Neural progenitor cell (in vitro differentiated cells): ENCODE results near the gene SYT13. TPM values are rescaled to one million over a fixed set of nuclear protein-coding genes. Genes with fewer than 3 reads are reported as not detected.
"Not testable (repeated sequence)": the region's sequence is repeated elsewhere in the genome, so short reads cannot be mapped to it uniquely, and the experiment has no call there.

ENCODE experiments used
- DNase-seq: peaks from one replicate; pipeline ENCODE4 v3.0.0-alpha.2; 2016; ENCODE audit warnings: low spot score
- H2AFZ ChIP-seq: fragments of 200-600 bp; sonication (generic); replicated peaks from 2 replicates; pipeline ENCODE4 v1.6.1; 2016; ENCODE audit warnings: antibody characterized with exemption
- H3F3A ChIP-seq: fragments of 200-600 bp; sonication (generic); 2 replicates; pipeline ENCODE4 v1.6.1; 2016; ENCODE audit warnings: antibody characterized with exemption, low read depth
- H3K27ac ChIP-seq: fragments of 200-600 bp; sonication (generic); 2 replicates; pipeline ENCODE4 v1.5.1; 2016; ENCODE audit warnings: mild to moderate bottlenecking
- H3K27me3 ChIP-seq: fragments of 200-600 bp; sonication (generic); 2 replicates; pipeline ENCODE4 v1.6.1; 2016; ENCODE audit warnings: mild to moderate bottlenecking, moderate library complexity
- H3K36me3 ChIP-seq: fragments of 200-600 bp; sonication (generic); 2 replicates; pipeline ENCODE4 v1.5.1; 2016
- H3K4me1 ChIP-seq: fragments of 200-600 bp; sonication (generic); 2 replicates; pipeline ENCODE4 v1.6.1; 2016; ENCODE audit warnings: mixed run types
- H3K4me2 ChIP-seq: fragments of 200-600 bp; sonication (generic); 2 replicates; pipeline ENCODE4 v1.6.1; 2016
- H3K4me3 ChIP-seq: fragments of 200-600 bp; sonication (generic); 2 replicates; pipeline ENCODE4 v1.5.1; 2016
- H3K79me2 ChIP-seq: fragments of 200-600 bp; sonication (generic); 2 replicates; pipeline ENCODE4 v1.6.1; 2016; ENCODE audit warnings: low read depth
- H3K9ac ChIP-seq: fragments of 200-600 bp; sonication (generic); 2 replicates; pipeline ENCODE4 v1.6.1; 2016
- H3K9me3 ChIP-seq: fragments of 200-600 bp; sonication (generic); 2 replicates; pipeline ENCODE4 v1.5.1; 2016; ENCODE audit warnings: low read depth
- H4K20me1 ChIP-seq: fragments of 200-600 bp; sonication (generic); 2 replicates; pipeline ENCODE4 v1.6.1; 2016; ENCODE audit warnings: low read depth
- H3K27ac Mint-ChIP-seq: 3 replicates; pipeline ENCODE4 v1.8.0; 2021; ENCODE audit warnings: mixed read lengths
- H3K27me3 Mint-ChIP-seq: 2 replicates; pipeline ENCODE4 v1.8.0; 2022; ENCODE audit warnings: low read depth, mild to moderate bottlenecking, inconsistent platforms, moderate library complexity, mixed read lengths; ENCODE audit not compliant: insufficient read depth
- H3K36me3 Mint-ChIP-seq: 3 replicates; pipeline ENCODE4 v1.8.0; 2021; ENCODE audit warnings: mixed read lengths
- H3K4me1 Mint-ChIP-seq: 3 replicates; pipeline ENCODE4 v1.8.0; 2021; ENCODE audit warnings: mixed read lengths
- H3K4me3 Mint-ChIP-seq: 3 replicates; pipeline ENCODE4 v1.8.0; 2021; ENCODE audit warnings: mild to moderate bottlenecking, moderate library complexity, mixed read lengths
- H3K9me3 Mint-ChIP-seq: 3 replicates; pipeline ENCODE4 v1.8.0; 2020; ENCODE audit warnings: mixed read lengths
- EZH2 ChIP-seq: fragments of 200-600 bp; sonication (generic); IDR thresholded peaks from 2 replicates; pipeline ENCODE4 v1.6.1; 2017; ENCODE audit warnings: antibody characterized with exemption, mild to moderate bottlenecking, moderate library complexity
- EZH2phosphoT487 ChIP-seq: fragments of 200-600 bp; sonication (generic); IDR thresholded peaks from 2 replicates; pipeline ENCODE4 v1.6.1; 2017; ENCODE audit warnings: antibody characterized with exemption
- total RNA-seq: library from RNA; depleted of rRNA; stranded (reverse); fragments of >200 nt; gene quantifications from 2 replicates; pipeline ENCODE4 v1.2.3, GENCODE V29; 2015; ENCODE audit warnings: low replicate concordance
- TF ChIP-seq, protein P1 (sequence below): fragments of 200-600 bp; sonication (generic); IDR thresholded peaks from 2 replicates; pipeline ENCODE4 v1.5.1; 2017; ENCODE audit warnings: antibody characterized with exemption, mild to moderate bottlenecking

Gene SYT13
- total RNA-seq, 1 donor from 2014 or later: 8.6 TPM

- H3K9ac ChIP-seq: no peak overlapping the region
- H4K20me1 ChIP-seq: no peaks in the 10 kb centered on the region
- no peak overlapping the region for H3K4me2 ChIP-seq
- H2AFZ ChIP-seq: no peak overlapping the region
- H3K36me3 ChIP-seq: no peaks in the 10 kb centered on the region
- no peaks in the 10 kb centered on the region for H3K4me1 ChIP-seq
- no peak for DNase-seq
- H3K4me1 Mint-ChIP-seq: no peaks in the 10 kb centered on the region
- no peak overlapping the region for H3K4me3 ChIP-seq
- H3K79me2 ChIP-seq: no peaks in the 10 kb centered on the region
- no peaks in the 10 kb centered on the region for H3K36me3 Mint-ChIP-seq
- H3K27ac Mint-ChIP-seq: peak overlapping the region; percentile 46
- H3K9me3 Mint-ChIP-seq: no peaks in the 10 kb centered on the region
- H3K27me3 ChIP-seq: no peaks in the 10 kb centered on the region
- H3K27me3 Mint-ChIP-seq: peaks cover 2% of the 10 kb centered on the region
- H3K9me3 ChIP-seq: no peaks in the 10 kb centered on the region
- no peak overlapping the region for H3K4me3 Mint-ChIP-seq
- TF ChIP-seq, protein P1, sequence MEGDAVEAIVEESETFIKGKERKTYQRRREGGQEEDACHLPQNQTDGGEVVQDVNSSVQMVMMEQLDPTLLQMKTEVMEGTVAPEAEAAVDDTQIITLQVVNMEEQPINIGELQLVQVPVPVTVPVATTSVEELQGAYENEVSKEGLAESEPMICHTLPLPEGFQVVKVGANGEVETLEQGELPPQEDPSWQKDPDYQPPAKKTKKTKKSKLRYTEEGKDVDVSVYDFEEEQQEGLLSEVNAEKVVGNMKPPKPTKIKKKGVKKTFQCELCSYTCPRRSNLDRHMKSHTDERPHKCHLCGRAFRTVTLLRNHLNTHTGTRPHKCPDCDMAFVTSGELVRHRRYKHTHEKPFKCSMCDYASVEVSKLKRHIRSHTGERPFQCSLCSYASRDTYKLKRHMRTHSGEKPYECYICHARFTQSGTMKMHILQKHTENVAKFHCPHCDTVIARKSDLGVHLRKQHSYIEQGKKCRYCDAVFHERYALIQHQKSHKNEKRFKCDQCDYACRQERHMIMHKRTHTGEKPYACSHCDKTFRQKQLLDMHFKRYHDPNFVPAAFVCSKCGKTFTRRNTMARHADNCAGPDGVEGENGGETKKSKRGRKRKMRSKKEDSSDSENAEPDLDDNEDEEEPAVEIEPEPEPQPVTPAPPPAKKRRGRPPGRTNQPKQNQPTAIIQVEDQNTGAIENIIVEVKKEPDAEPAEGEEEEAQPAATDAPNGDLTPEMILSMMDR: no peak
- TF ChIP-seq EZH2: no peak
- TF ChIP-seq EZH2phosphoT487: no peak
- H3F3A ChIP-seq: no peaks in the 10 kb centered on the region
- no peak overlapping the region for H3K27ac ChIP-seq
Measured at GRCh38 chr11:45252877-45253276, 33.3 kb downstream of the SYT13 start.

- TF ChIP-seq, protein P1: peak; percentile 78
- no peak for TF ChIP-seq EZH2phosphoT487
- no peak for TF ChIP-seq EZH2
- Mint-ChIP-seq H3K27me3 (peaks cover 2% of the 10 kb centered on the region), H3K9me3 (no peaks in the 10 kb centered on the region), H3K4me1 (no peaks in the 10 kb centered on the region), H3K4me3 (no peak overlapping the region), H3K27ac (no peak overlapping the region), H3K36me3 (no peaks in the 10 kb centered on the region)
- H3K4me3 ChIP-seq: no peak overlapping the region
- H3K4me2 ChIP-seq: no peak overlapping the region
- DNase-seq: peak; percentile 75
- H3K9me3 ChIP-seq: no peaks in the 10 kb centered on the region
- H3K36me3 ChIP-seq: no peaks in the 10 kb centered on the region
- no peak overlapping the region for H2AFZ ChIP-seq
- no peaks in the 10 kb centered on the region for H3K79me2 ChIP-seq
- no peaks in the 10 kb centered on the region for H3F3A ChIP-seq
- no peaks in the 10 kb centered on the region for H3K27me3 ChIP-seq
- no peaks in the 10 kb centered on the region for H3K4me1 ChIP-seq
- H3K9ac ChIP-seq: no peak overlapping the region
- no peak overlapping the region for H3K27ac ChIP-seq
- no peaks in the 10 kb centered on the region for H4K20me1 ChIP-seq
Measured at GRCh38 chr11:45252134-45252856, 33.8 kb downstream of the SYT13 start.

DNA sequence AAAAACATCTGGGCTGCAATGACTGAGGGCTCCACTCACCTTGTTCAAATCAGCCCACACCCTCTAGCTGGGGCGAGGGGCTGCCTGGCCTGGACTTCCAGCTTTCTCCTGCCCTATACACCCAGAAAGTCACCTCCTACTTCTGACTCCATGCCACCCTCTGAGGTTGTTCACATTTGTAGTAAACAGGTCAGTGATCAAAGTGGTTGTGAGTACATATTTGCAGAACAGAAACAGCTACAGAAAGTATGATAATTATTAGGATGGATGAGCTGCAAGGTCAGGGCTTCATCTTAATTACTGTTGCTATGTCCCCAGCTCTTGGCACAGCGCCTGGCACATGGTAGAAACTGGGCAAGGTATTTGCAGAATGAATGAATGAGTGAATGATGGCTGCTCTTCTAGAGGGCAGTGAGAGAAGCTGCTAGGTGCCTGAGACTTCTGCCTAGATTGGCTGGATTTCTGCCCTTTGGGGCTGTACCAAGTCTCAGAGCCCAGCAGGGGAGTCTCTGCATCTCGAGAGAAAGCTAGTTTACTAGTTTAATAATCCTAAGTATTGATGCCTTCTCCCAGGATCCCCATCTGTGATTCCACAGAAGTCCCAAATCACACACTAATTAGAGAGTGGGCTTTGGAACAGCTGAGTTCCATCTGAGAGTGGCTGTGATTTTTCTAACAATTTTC, 36.0 kb downstream of the SYT13 start:
- no peak overlapping the region for H3K4me2 ChIP-seq
- Mint-ChIP-seq H3K4me1 (no peaks in the 10 kb centered on the region), H3K27ac (no peak overlapping the region), H3K4me3 (no peak overlapping the region), H3K27me3 (peaks cover 2% of the 10 kb centered on the region), H3K9me3 (no peaks in the 10 kb centered on the region), H3K36me3 (no peaks in the 10 kb centered on the region)
- no peaks in the 10 kb centered on the region for H3K9me3 ChIP-seq
- no peak for TF ChIP-seq EZH2
- TF ChIP-seq, protein P1: no peak
- no peak for TF ChIP-seq EZH2phosphoT487
- no peaks in the 10 kb centered on the region for H3F3A ChIP-seq
- H3K27ac ChIP-seq: no peak overlapping the region
- no peak overlapping the region for H3K9ac ChIP-seq
- H3K4me3 ChIP-seq: no peak overlapping the region
- no peak overlapping the region for H2AFZ ChIP-seq
- H3K79me2 ChIP-seq: no peaks in the 10 kb centered on the region
- no peaks in the 10 kb centered on the region for H3K4me1 ChIP-seq
- no peaks in the 10 kb centered on the region for H3K27me3 ChIP-seq
- H3K36me3 ChIP-seq: no peaks in the 10 kb centered on the region
- DNase-seq: no peak
- H4K20me1 ChIP-seq: no peaks in the 10 kb centered on the region

DNA sequence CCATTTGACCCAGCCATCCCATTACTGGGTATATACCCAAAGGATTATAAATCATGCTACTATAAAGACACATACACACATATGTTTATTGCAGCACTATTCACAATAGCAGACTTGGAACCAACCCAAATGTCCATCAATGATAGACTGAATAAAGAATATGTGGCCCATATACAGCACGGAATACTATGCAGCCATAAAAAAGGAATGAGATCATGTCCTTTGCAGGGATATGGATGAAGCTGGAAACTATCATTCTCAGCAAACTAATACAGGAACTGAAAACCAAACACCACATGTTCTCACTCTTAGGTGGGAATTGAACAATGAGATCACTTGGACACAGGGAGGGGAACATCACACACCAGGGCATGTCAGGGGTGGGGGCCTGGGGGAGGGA, 36.8 kb downstream of the SYT13 start:
- not testable (repeated sequence) for H3K4me3 ChIP-seq, H3F3A ChIP-seq, H3K9ac ChIP-seq, H3K9me3 ChIP-seq, H3K36me3 ChIP-seq, H3K36me3 Mint-ChIP-seq, H3K4me3 Mint-ChIP-seq, H3K27ac ChIP-seq, H3K9me3 Mint-ChIP-seq, H3K4me1 ChIP-seq, H4K20me1 ChIP-seq, H3K27me3 Mint-ChIP-seq, H3K4me2 ChIP-seq, DNase-seq, H3K27ac Mint-ChIP-seq, H3K79me2 ChIP-seq, H3K4me1 Mint-ChIP-seq, H3K27me3 ChIP-seq, H2AFZ ChIP-seq
